DOHH2 (cell line): ENCODE measurements around the gene ZBTB4.

Experiments
- H3F3A ChIP-seq: fragments of 200-600 bp; sonication (generic), shearing (Covaris generic); 2 replicates; pipeline ENCODE4 v1.6.0; 2016; ENCODE audit warnings: antibody characterized with exemption, mild to moderate bottlenecking; ENCODE audit not compliant: control insufficient read depth, insufficient read depth
- H3K27ac ChIP-seq: fragments of 200-600 bp; sonication (generic); 2 replicates; pipeline ENCODE4 v1.5.1; 2014; ENCODE audit warnings: low read depth, mild to moderate bottlenecking, low read length, moderate library complexity
- H3K27me3 ChIP-seq: fragments of 200-600 bp; sonication (generic); 2 replicates; pipeline ENCODE4 v1.6.1; 2014; ENCODE audit warnings: mild to moderate bottlenecking, low read length, mixed read lengths; ENCODE audit not compliant: control insufficient read depth
- H3K36me3 ChIP-seq: fragments of 200-600 bp; sonication (generic); 2 replicates; pipeline ENCODE4 v1.6.1; 2014; ENCODE audit warnings: mild to moderate bottlenecking, low read length, moderate library complexity, mixed read lengths; ENCODE audit not compliant: control insufficient read depth
- H3K4me1 ChIP-seq: fragments of 200-600 bp; sonication (generic); 2 replicates; pipeline ENCODE4 v1.6.1; 2014; ENCODE audit warnings: mild to moderate bottlenecking, low read length, mixed read lengths; ENCODE audit not compliant: control insufficient read depth
- H3K4me2 ChIP-seq: fragments of 200-600 bp; sonication (generic); 2 replicates; pipeline ENCODE4 v1.6.0; 2014; ENCODE audit warnings: mild to moderate bottlenecking, low read length, moderate library complexity
- H3K4me3 ChIP-seq: fragments of 200-600 bp; sonication (generic); 2 replicates; pipeline ENCODE4 v1.5.1; 2014; ENCODE audit warnings: mild to moderate bottlenecking, low read length, mixed read lengths
- H3K79me2 ChIP-seq: fragments of 200-600 bp; sonication (generic); 2 replicates; pipeline ENCODE4 v1.6.1; 2014; ENCODE audit warnings: mild to moderate bottlenecking, low read length, mixed read lengths; ENCODE audit not compliant: control insufficient read depth
- H3K9me2 ChIP-seq: fragments of 200-600 bp; sonication (generic); replicated peaks from 2 replicates; pipeline ENCODE4 v1.6.1; 2014; ENCODE audit warnings: mild to moderate bottlenecking, low read length, mixed read lengths; ENCODE audit not compliant: control insufficient read depth
- H3K9me3 ChIP-seq: fragments of 200-600 bp; sonication (generic); 2 replicates; pipeline ENCODE4 v1.6.1; 2014; ENCODE audit warnings: antibody characterized with exemption, low read length, mixed read lengths; ENCODE audit not compliant: control insufficient read depth, insufficient read depth
- H4K20me1 ChIP-seq: fragments of 200-600 bp; sonication (generic); 2 replicates; pipeline ENCODE4 v1.6.0; 2014; ENCODE audit warnings: low read depth, mild to moderate bottlenecking, antibody characterized with exemption, low read length, moderate library complexity; ENCODE audit not compliant: control insufficient read depth, insufficient read depth
- EZH2phosphoT487 ChIP-seq: fragments of 200-600 bp; sonication (generic); IDR thresholded peaks from 2 replicates; pipeline ENCODE4 v1.6.1; 2017; ENCODE audit warnings: borderline replicate concordance, mild to moderate bottlenecking, antibody characterized with exemption, low read length, moderate library complexity, mixed read lengths
- TF ChIP-seq, protein P1 (sequence below): fragments of 200-600 bp; sonication (generic); IDR thresholded peaks from one replicate; pipeline ENCODE4 v1.5.1; 2014; ENCODE audit warnings: antibody characterized with exemption, mild to moderate bottlenecking, low read depth, low read length; ENCODE audit not compliant: poor library complexity, severe bottlenecking

Gene ZBTB4

DNA sequence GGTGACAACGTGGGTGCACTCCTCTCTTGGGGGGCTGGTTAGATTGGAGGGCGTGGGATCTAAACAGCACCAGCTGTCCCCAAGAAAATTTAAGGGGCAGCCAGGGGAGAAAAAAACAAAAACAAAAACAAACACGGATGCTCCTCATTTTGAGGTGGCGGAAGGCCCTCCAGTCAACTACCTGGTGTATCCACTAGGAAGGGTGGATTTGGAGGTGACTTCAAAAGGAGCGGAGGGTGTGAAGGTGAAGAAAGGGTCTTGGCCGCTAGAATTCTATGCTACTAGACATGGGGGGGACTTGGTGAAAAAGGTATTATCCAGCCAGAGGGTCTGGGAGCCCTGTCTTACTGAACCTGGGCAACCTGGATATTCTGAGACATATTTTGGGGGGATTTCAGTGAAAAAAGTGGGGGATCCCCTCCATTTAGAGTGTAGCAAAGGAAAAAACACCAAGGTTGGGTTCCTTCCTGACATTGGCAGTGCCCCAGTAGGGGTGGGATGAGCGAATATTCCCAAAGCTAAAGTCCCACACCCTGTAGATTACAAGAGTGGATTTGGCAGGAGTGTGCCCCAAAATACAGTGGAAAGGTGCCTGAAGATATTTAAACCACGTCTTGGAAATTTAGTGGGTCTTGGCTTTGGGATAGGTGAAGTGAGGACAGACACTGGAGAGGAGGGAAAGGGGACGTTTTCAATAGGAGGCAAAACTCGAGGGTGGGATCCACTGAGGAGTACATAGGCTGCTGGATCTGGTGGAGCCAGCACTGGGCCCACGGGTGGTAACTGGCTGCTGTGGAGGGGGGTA, 40.6 kb downstream of the ZBTB4 start:
- H3F3A ChIP-seq, result no peaks in the 10 kb centered on the region
- peak overlapping the region; percentile 94 for H3K4me2 ChIP-seq
- H4K20me1 ChIP-seq, result 0 out of 2 replicates have a peak, but pooled peaks cover 5% of the 10 kb centered on the region

GRCh38 chr17:7437950-7438614, 41.3 kb downstream of the ZBTB4 start:
- H3K4me3 ChIP-seq, result peak overlapping the region; percentile 68
- H3K79me2 ChIP-seq, result peaks cover 10% of the 10 kb centered on the region
- H3K36me3 ChIP-seq, result no peaks in the 10 kb centered on the region
- peak overlapping the region; percentile 94 for H3K4me2 ChIP-seq
- H3F3A ChIP-seq, result no peaks in the 10 kb centered on the region
- H3K9me3 ChIP-seq, result no peaks in the 10 kb centered on the region
- H3K27me3 ChIP-seq, result peaks cover 36% of the 10 kb centered on the region
- H3K4me1 ChIP-seq, result peaks cover 51% of the 10 kb centered on the region
- no peaks in the 10 kb centered on the region for H3K9me2 ChIP-seq
- H4K20me1 ChIP-seq, result 0 out of 2 replicates have a peak, but pooled peaks cover 5% of the 10 kb centered on the region
- no peak for TF ChIP-seq EZH2phosphoT487
- TF ChIP-seq, protein P1, sequence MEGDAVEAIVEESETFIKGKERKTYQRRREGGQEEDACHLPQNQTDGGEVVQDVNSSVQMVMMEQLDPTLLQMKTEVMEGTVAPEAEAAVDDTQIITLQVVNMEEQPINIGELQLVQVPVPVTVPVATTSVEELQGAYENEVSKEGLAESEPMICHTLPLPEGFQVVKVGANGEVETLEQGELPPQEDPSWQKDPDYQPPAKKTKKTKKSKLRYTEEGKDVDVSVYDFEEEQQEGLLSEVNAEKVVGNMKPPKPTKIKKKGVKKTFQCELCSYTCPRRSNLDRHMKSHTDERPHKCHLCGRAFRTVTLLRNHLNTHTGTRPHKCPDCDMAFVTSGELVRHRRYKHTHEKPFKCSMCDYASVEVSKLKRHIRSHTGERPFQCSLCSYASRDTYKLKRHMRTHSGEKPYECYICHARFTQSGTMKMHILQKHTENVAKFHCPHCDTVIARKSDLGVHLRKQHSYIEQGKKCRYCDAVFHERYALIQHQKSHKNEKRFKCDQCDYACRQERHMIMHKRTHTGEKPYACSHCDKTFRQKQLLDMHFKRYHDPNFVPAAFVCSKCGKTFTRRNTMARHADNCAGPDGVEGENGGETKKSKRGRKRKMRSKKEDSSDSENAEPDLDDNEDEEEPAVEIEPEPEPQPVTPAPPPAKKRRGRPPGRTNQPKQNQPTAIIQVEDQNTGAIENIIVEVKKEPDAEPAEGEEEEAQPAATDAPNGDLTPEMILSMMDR, result no peak
- no peak overlapping the region for H3K27ac ChIP-seq

More for the DNA sequence above, 40.6 kb downstream of the ZBTB4 start:
- peaks cover 51% of the 10 kb centered on the region for H3K4me1 ChIP-seq
- no peaks in the 10 kb centered on the region for H3K9me2 ChIP-seq
- H3K9me3 ChIP-seq, result no peaks in the 10 kb centered on the region
- no peaks in the 10 kb centered on the region for H3K36me3 ChIP-seq
- no peak overlapping the region for H3K27ac ChIP-seq
- peak overlapping the region; percentile 68 for H3K4me3 ChIP-seq
- TF ChIP-seq, protein P1, result no peak
- TF ChIP-seq EZH2phosphoT487, result no peak
- peaks cover 41% of the 10 kb centered on the region for H3K27me3 ChIP-seq
- H3K79me2 ChIP-seq, result peaks cover 10% of the 10 kb centered on the region

DNA sequence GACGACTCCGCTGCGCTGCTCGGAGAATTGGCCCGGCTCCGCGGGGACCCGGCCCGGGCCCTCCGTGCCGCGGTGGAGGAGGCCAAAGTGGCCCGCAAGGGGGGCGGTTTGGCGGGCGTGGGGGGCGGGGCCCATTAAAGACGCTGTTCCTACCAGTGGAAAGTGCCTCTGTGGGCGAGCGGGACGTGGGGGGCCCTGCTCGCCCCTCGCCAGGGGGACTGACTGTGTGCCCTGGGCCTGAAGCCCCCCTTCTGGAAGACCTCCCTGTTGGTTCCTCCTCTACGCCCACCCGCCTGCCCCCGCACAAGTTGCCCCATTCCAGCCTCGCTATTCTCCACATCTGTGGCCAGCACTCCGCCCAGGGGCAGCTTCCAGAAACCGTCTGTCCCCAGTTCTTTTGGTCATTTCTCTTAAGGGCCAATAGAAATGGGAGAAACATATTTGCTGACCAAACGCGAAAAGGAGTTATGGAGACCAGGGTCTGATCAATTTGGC, 42.0 kb downstream of the ZBTB4 start:
- H3K36me3 ChIP-seq, result no peaks in the 10 kb centered on the region
- peaks cover 35% of the 10 kb centered on the region for H3K27me3 ChIP-seq
- TF ChIP-seq, protein P1, result no peak
- no peak for TF ChIP-seq EZH2phosphoT487
- H3K4me2 ChIP-seq, result peak overlapping the region; percentile 94
- 0 out of 2 replicates have a peak, but pooled peaks cover 5% of the 10 kb centered on the region for H4K20me1 ChIP-seq
- H3F3A ChIP-seq, result no peaks in the 10 kb centered on the region
- peaks cover 10% of the 10 kb centered on the region for H3K79me2 ChIP-seq
- H3K4me1 ChIP-seq, result peaks cover 51% of the 10 kb centered on the region
- H3K4me3 ChIP-seq, result peak overlapping the region; percentile 23
- H3K9me3 ChIP-seq, result no peaks in the 10 kb centered on the region
- H3K9me2 ChIP-seq, result no peaks in the 10 kb centered on the region
- no peak overlapping the region for H3K27ac ChIP-seq
